Measurements from ENCODE around the gene EMC9. TPM values are rescaled to one million over a fixed set of nuclear protein-coding genes. Genes with fewer than 3 reads are reported as not detected.

Gene EMC9
- total and polyA plus RNA-seq, 10 of the 15 experiments (the other 5 are each of a cell fraction or from before 2014, with no cell fraction given): 15.3 to 60.5 (median 30.3) TPM

GRCh38 chr14:24093901-24094840, 47.2 kb downstream of the EMC9 start, which contains the start of gene PCK2 (continued):
- peak; percentile 52 for TF ChIP-seq MYC (IDR thresholded peaks at IDR 0.05; ENCODE audit: insufficient read depth, insufficient read length, insufficient replicate concordance, low read length, severe bottlenecking)
- TF ChIP-seq TAF1 (IDR thresholded peaks at IDR 0.05; ENCODE audit: borderline replicate concordance, low read depth, low read length): peak; percentile 35; the same call in 1 of the 2 replicates
- peak; percentile 60; the same call in 1 of the 2 replicates for TF ChIP-seq NFYB (IDR thresholded peaks at IDR 0.05; ENCODE audit: insufficient read depth, low read depth, low read length)
- no peak for TF ChIP-seq BCL3 (IDR thresholded peaks at IDR 0.05; ENCODE audit: borderline replicate concordance, insufficient read depth, low read depth, low read length, poor library complexity, severe bottlenecking)
- TF ChIP-seq JUND (IDR thresholded peaks at IDR 0.05; ENCODE audit: low read depth, low read length): no peak
- peak; percentile 80; the same call in 1 of the 2 replicates for TF ChIP-seq DPF2 (IDR thresholded peaks at IDR 0.05)
